K562 (cell line): ENCODE measurements around the gene PRSS27. TPM values are rescaled to one million over a fixed set of nuclear protein-coding genes. Genes with fewer than 3 reads are reported as not detected.
A peak's percentile ranks its signal among the peaks of the same experiment; 100 is the strongest.

ENCODE experiments used
- ATAC-seq: fragments of 200-7000 bp; cut with Tn5 transposase; 3 replicates; pipeline ENCODE4 v1.9.1; 2020; ENCODE audit warnings: moderate library complexity
- BruUV-seq: library from RNA; stranded (reverse); fragments of 400-500 nt; replicated peaks from 2 replicates; lab custom pipeline; 2021; lab: Mats Ljungman, UMichigan
- CTCF ChIA-PET: fragments of 300-600 bp; formaldehyde crosslinking; extraction: SDS; loops from one replicate; lab custom pipeline; 2021; ENCODE audit warnings: low intra/inter-chr PET ratio; lab: Yijun Ruan, JAX
- POLR2A ChIA-PET: fragments of 300-600, 350-650 bp; sonication (Branson Sonifier 250); formaldehyde crosslinking; extraction: SDS; loops from one replicate; lab custom pipeline; 2021; ENCODE audit warnings: antibody characterized with exemption, inconsistent platforms; lab: Yijun Ruan, JAX
- DNase-seq, 4 experiments: peaks; one replicate each; pipeline versions ENCODE4 v3.0.0 to v3.0.0-alpha.2; 2011 to 2018; ENCODE audit warnings: low spot score in 3 of 4, mixed read lengths in 3 of 4; ENCODE audit errors: extremely low read depth in 1 of 4
- FAIRE-seq: peaks from 2 replicates; lab custom pipeline; 2011; peaks lifted over from hg19 to GRCh38; lab: Jason Lieb, UNC
- H2AFZ ChIP-seq: 2 replicates; pipeline ENCODE4 v1.6.0; 2011; ENCODE audit warnings: low read depth, low read length, control low read depth, inconsistent platforms
- H3K27ac ChIP-seq: fragments of 200-600 bp; 3 replicates; pipeline ENCODE4 v1.8.0; 2011; ENCODE audit warnings: low read depth, mild to moderate bottlenecking, control low read depth, inconsistent platforms, low read length, moderate library complexity, mixed read lengths; ENCODE audit errors: extremely low read depth
- H3K27me3 ChIP-seq, 2 experiments: fragments of 300-600 bp in 1 of 2; 2 replicates in 1 of 2; 3 replicates in 1 of 2; pipeline versions ENCODE4 v1.6.0 to v1.8.0; 2011; ENCODE audit warnings: inconsistent platforms in 2 of 2, low read length in 2 of 2, mild to moderate bottlenecking in 1 of 2, mixed read lengths in 1 of 2, moderate library complexity in 1 of 2; ENCODE audit not compliant: control insufficient read depth in 2 of 2, insufficient read depth in 2 of 2
- H3K36me3 ChIP-seq: fragments of 300-600 bp; 3 replicates; pipeline ENCODE4 v1.8.0; 2011; ENCODE audit warnings: mild to moderate bottlenecking, low read length, inconsistent platforms; ENCODE audit not compliant: control insufficient read depth, insufficient read depth
- H3K4me1 ChIP-seq, 2 experiments: fragments of 200-600 bp in 1 of 2; replicated peaks in 1 of 2; 2 replicates in 1 of 2; 3 replicates in 1 of 2; pipeline versions ENCODE4 v1.5.1 to v1.8.0; 2011; ENCODE audit warnings: inconsistent platforms in 2 of 2, low read length in 2 of 2, mild to moderate bottlenecking in 1 of 2, mixed read lengths in 1 of 2, moderate library complexity in 1 of 2; ENCODE audit not compliant: control insufficient read depth in 2 of 2, insufficient read depth in 2 of 2
- H3K4me2 ChIP-seq: 2 replicates; pipeline ENCODE4 v1.6.1; 2011; ENCODE audit warnings: low read length, control low read depth, inconsistent platforms, mixed read lengths; ENCODE audit not compliant: insufficient read depth
- H3K4me3 ChIP-seq: fragments of 200-600 bp; sonication (generic), shearing (Covaris generic); 2 replicates; pipeline ENCODE4 v1.5.1; 2016; ENCODE audit warnings: control low read depth, inconsistent platforms
- H3K79me2 ChIP-seq: fragments of 200-600 bp; 3 replicates; pipeline ENCODE4 v1.8.0; 2011; ENCODE audit warnings: low read length, inconsistent platforms; ENCODE audit not compliant: control insufficient read depth, insufficient read depth
- H3K9ac ChIP-seq, 2 experiments: 2 replicates each; pipeline versions ENCODE4 v1.6.0 to v1.6.1; 2011; ENCODE audit warnings: low read depth in 2 of 2, low read length in 2 of 2, control low read depth in 1 of 2, inconsistent platforms in 1 of 2, mild to moderate bottlenecking in 1 of 2, mixed read lengths in 1 of 2; ENCODE audit not compliant: insufficient read depth in 1 of 2
- H3K9me1 ChIP-seq: one replicate; pipeline ENCODE4 v1.6.0; 2011; ENCODE audit warnings: inconsistent platforms, mild to moderate bottlenecking, low read length, moderate library complexity; ENCODE audit not compliant: control insufficient read depth, insufficient read depth
- H3K9me3 ChIP-seq: replicated peaks from 2 replicates; pipeline ENCODE4 v1.5.1; 2011; ENCODE audit warnings: low read depth, low read length, inconsistent platforms; ENCODE audit not compliant: control insufficient read depth, insufficient read depth
- H4K20me1 ChIP-seq: replicated peaks from 2 replicates; pipeline ENCODE4 v1.6.1; 2011; ENCODE audit warnings: low read length, inconsistent platforms, mixed read lengths; ENCODE audit not compliant: control insufficient read depth, insufficient read depth
- CREM ChIP-seq: IDR thresholded peaks from 2 replicates; pipeline ENCODE4 v1.6.1; 2014; ENCODE audit warnings: antibody characterized with exemption, low read depth
- KDM1A ChIP-seq, 2 experiments: fragments of 450-650 bp; IDR thresholded peaks; 2 replicates each; pipeline ENCODE4 v1.6.1; 2016; ENCODE audit warnings: mild to moderate bottlenecking in 2 of 2
- MIER1 ChIP-seq: fragments of 450-650 bp; IDR thresholded peaks from 2 replicates; pipeline ENCODE4 v1.6.1; 2016; ENCODE audit warnings: antibody characterized with exemption, mild to moderate bottlenecking, low read depth
- PHB ChIP-seq: fragments of 250-450 bp; sonication (Bioruptor Pico); IDR thresholded peaks from 2 replicates; pipeline ENCODE4 v1.5.0; 2021
- PHF8 ChIP-seq: fragments of 200-600 bp; sonication (generic); IDR thresholded peaks from 2 replicates; pipeline ENCODE4 v1.6.1; 2012; ENCODE audit warnings: mixed run types, mild to moderate bottlenecking, inconsistent platforms, low read length, moderate library complexity, borderline replicate concordance
- POLR2G ChIP-seq: fragments of 200-400 bp; formaldehyde crosslinking; IDR thresholded peaks from 2 replicates; pipeline ENCODE4 v1.6.1; 2017; ENCODE audit warnings: low read depth, mild to moderate bottlenecking, antibody characterized with exemption, low read length, moderate library complexity
- PPARD ChIP-seq: fragments of 250-450 bp; sonication (Bioruptor Pico); IDR thresholded peaks from 2 replicates; pipeline ENCODE4 v1.8.0; 2022; ENCODE audit warnings: inconsistent platforms, mild to moderate bottlenecking, moderate library complexity
- SRSF3 ChIP-seq: fragments of 200-400 bp; formaldehyde crosslinking; IDR thresholded peaks from 2 replicates; pipeline ENCODE4 v1.6.1; 2016; ENCODE audit warnings: mild to moderate bottlenecking, low read length, moderate library complexity; ENCODE audit not compliant: insufficient read depth
- WGBS: fragments of 100-300 bp; shearing (Covaris generic); methylation state at CpG from one replicate; pipeline ENCODE4 v1.1.6; 2016; ENCODE audit warnings: low coverage, mixed read lengths; ENCODE audit not compliant: insufficient coverage; ENCODE audit errors: missing lambda C conversion rate; 5-methylcytosine and 5-hydroxymethylcytosine counted together
- in situ Hi-C: fragments of 300-500 bp; cut with MboI; formaldehyde crosslinking; loops from 4 replicates; pipeline ENCODE4 v1.15.0; 2018; ENCODE audit warnings: inconsistent platforms, mixed read lengths
- intact Hi-C: fragments of 100-400 bp; cut with micrococcal nuclease; formaldehyde crosslinking; loops from 2 replicates; pipeline ENCODE4 v1.14.2; 2022
- polyA plus RNA-seq, 8 experiments: library from polyadenylated mRNA; depleted of rRNA in 4 of 8; stranded (reverse) in 5 of 8; unstranded in 3 of 8; fragments of >200 nt; fragmentation: Nextera tagmentation in 2 of 8; fragmentation: Illumina TruSeq in 1 of 8; extraction: Ambion mirVana in 2 of 8; extraction: Trizol in 1 of 8; gene quantifications; 2 replicates each; pipeline versions ENCODE4 v1.2.1 to v1.2.3, GENCODE V29; 2011 to 2014; ENCODE audit warnings: inconsistent platforms in 1 of 8, missing spikeins in 1 of 8
- total RNA-seq, 7 experiments: library from RNA; depleted of rRNA in 6 of 7; stranded (reverse); fragments of >200 nt in 6 of 7; fragmentation: Illumina TruSeq in 2 of 7; extraction: Trizol in 2 of 7; gene quantifications; 2 replicates each; pipeline versions ENCODE4 v1.2.1 to v1.2.3, GENCODE V29; 2011 to 2021; ENCODE audit warnings: low replicate concordance in 1 of 7

Gene PRSS27
- total and polyA plus RNA-seq, 9 of the 15 experiments (the other 6 are each of a cell fraction or from before 2014, with no cell fraction given) = 0.09 to 0.20 (median 0.17) TPM; not detected in 5

DNA sequence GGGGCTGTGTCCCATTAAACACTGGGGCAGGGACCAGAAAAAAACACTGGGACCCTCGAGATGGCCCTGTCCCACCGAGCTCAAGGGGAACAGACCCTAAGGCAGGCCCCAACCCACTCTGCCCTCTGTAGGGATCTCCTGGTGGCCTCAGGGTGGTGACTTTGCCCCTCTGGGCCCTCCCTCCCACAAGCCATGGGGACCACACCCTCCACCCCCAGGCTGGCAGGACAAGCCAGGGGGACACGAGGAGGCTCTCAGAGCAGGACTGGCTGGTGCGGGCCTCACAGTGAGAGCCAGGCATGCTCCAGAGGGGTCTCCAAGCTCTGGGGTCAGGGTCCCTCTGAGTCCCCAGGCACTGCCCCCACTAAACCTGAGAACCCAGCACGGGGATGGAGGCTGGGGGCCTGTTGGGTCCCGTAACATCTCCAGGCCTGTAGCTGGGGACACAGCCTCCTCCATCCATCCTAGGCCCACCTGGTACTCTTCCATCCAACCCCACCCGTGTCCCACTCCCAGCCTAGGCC lies 17.9 kb upstream of the PRSS27 start:
- intact Hi-C loops (no loop called here), in situ Hi-C loops (no loop called here)
- no TSS peak for BruUV-seq
- Histone ChIP-seq H3K36me3 (no peaks in the 10 kb centered on the region), H3K4me1 (peaks cover 7 to 40% of the 10 kb centered on the region in 2 experiments; a peak in 4 of 5 replicates), H3K9me1 (no peaks in the 10 kb centered on the region), H4K20me1 (no peaks in the 10 kb centered on the region), H3K27me3 (no peaks in the 10 kb centered on the region), H2AFZ (peak overlapping the region; percentile 80; the same call in 1 of the 2 replicates), H3K4me2 (peak overlapping the region; percentile 6; the same call in 1 of the 2 replicates), H3K4me3 (no peak overlapping the region), H3K9me3 (no peaks in the 10 kb centered on the region), H3K79me2 (no peaks in the 10 kb centered on the region), H3K27ac (no peak overlapping the region), H3K9ac (peak overlapping the region in 1 of 2 experiments; percentile 90; a peak in 2 of 4 replicates)
- FAIRE-seq (no peak), ATAC-seq (no peak), DNase-seq (no peak)
- WGBS = 56% methylated on average over 5 of the region's 7 CpGs
- CTCF ChIA-PET = no interaction called here
- POLR2A ChIA-PET = interaction anchor here (0.6 to 4.3 kb wide), 5 partner anchors 12 to 345 kb away, joined by 3 to 51 read pairs (median 4); partner anchors contain the start of gene SRRM2
- TF ChIP-seq PHB (CRISPR knock-in tag) (no peak), POLR2G (peak; percentile 15; the same call in 1 of the 2 replicates), MIER1 (no peak), SRSF3 (no peak), PPARD (CRISPR knock-in tag) (no peak)

DNA sequence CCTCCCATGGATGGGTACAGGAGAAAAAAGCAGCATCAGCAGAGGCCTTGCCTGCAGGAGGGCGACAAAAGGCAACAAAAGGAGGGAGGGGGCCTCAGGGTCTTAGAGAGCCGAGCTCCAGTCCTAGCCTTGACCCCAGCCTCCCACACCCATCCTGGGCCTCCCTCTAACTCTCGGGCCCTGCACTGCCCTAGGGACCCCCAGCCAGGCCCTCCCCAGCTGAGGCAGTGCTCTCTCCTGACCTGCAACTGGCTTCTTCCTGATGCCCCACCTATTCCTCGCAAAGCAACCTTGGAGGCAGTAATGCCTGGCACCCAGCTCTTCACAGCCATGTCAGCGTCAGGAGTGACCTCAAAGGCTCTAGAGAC lies 17.2 kb upstream of the PRSS27 start:
- CTCF ChIA-PET = no interaction called here
- DNase-seq (no peak), FAIRE-seq (no peak), ATAC-seq (no peak)
- H3K27me3 ChIP-seq = no peaks in the 10 kb centered on the region
- H4K20me1 ChIP-seq = no peaks in the 10 kb centered on the region
- no peaks in the 10 kb centered on the region for H3K79me2 ChIP-seq
- no peak for TF ChIP-seq KDM1A (IDR thresholded peaks at IDR 0.05)
- no peak for TF ChIP-seq PHF8
- TF ChIP-seq CREM = no peak
- in situ Hi-C loops = no loop called here
- intact Hi-C loops = no loop called here
- no peak overlapping the region for H3K4me2 ChIP-seq
- POLR2A ChIA-PET = interaction anchor here (0.9 to 2.7 kb wide), 2 partner anchors 13 to 30 kb away, joined by 4 to 10 read pairs; no protein-coding TSS in a partner anchor
- no peaks in the 10 kb centered on the region for H3K9me3 ChIP-seq
- no peak overlapping the region for H3K4me3 ChIP-seq
- H3K27ac ChIP-seq = no peak overlapping the region
- peaks cover 7 to 35% of the 10 kb centered on the region in 2 experiments; a peak in 4 of 5 replicates for H3K4me1 ChIP-seq
- peak overlapping the region in 1 of 2 experiments; percentile 90; a peak in 2 of 4 replicates for H3K9ac ChIP-seq
- no TSS peak for BruUV-seq
- H3K36me3 ChIP-seq = no peaks in the 10 kb centered on the region
- no peaks in the 10 kb centered on the region for H3K9me1 ChIP-seq
- 77% methylated on average over 5 of the region's 5 CpGs for WGBS
- H2AFZ ChIP-seq = no peak overlapping the region
